ENCODE results near the gene DNHD1.

The DNHD1 gene

DNA sequence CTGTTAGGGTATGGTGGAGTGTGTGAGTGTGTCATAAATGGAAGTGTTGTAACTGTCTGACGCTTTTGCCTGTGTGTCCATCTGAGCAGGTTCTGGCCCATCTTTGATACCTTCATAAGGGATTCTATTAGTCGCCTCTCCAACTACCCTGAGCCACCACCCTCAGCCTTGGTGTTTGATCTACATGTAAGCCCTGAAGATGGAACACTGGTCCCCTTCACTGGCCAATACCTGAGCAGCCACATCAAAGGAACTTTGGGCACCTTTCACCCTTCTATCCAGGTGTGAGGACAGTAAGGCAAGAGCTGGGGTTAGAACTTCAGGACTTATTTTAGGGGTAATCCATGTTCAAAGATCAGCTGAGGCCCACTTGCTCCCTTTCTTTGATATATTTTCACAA lies 51.0 kb downstream of the DNHD1 start:
- Histone ChIP-seq H3K4me3 (ENCODE audit: insufficient read length, low read depth) (no peak overlapping the region), H3K9ac (ENCODE audit: insufficient read length, low read depth) (no peak overlapping the region), H3K9me3 (ENCODE audit: insufficient read depth, low read length) (no peaks in the 10 kb centered on the region), H3K27me3 (ENCODE audit: insufficient read depth, insufficient read length) (no peaks in the 10 kb centered on the region), H3K4me1 (ENCODE audit: insufficient read depth, insufficient read length) (no peaks in the 10 kb centered on the region), H3K36me3 (ENCODE audit: insufficient read depth, insufficient read length, low read length) (peaks cover 27% of the 10 kb centered on the region)
- DNase-seq (ENCODE audit: low read depth, low spot score) = no peak
- no peak for TF ChIP-seq SUZ12 (IDR thresholded peaks at IDR 0.05; ENCODE audit: extremely low read depth, insufficient read depth, insufficient read length)

- TF ChIP-seq SUZ12 (IDR thresholded peaks at IDR 0.05; ENCODE audit: extremely low read depth, insufficient read depth, insufficient read length) (no peak), YY1 (IDR thresholded peaks at IDR 0.05; ENCODE audit: insufficient read depth, insufficient read length) (no peak), ZNF274 (IDR thresholded peaks at IDR 0.05; ENCODE audit: low read depth, low read length) (no peak)
- H3K36me3 ChIP-seq (ENCODE audit: insufficient read depth, insufficient read length, low read length) = peaks cover 27% of the 10 kb centered on the region
- no peaks in the 10 kb centered on the region for H3K27me3 ChIP-seq (ENCODE audit: insufficient read depth, insufficient read length)
- H3K4me1 ChIP-seq (ENCODE audit: insufficient read depth, insufficient read length) = no peaks in the 10 kb centered on the region
- no peaks in the 10 kb centered on the region for H3K9me3 ChIP-seq (ENCODE audit: insufficient read depth, low read length)
- no peak overlapping the region for H3K9ac ChIP-seq (ENCODE audit: insufficient read length, low read depth)
- H3K4me3 ChIP-seq (ENCODE audit: insufficient read length, low read depth) = no peak overlapping the region
- no peak for DNase-seq (ENCODE audit: low read depth, low spot score)
Observed at GRCh38 chr11:6548641-6549040, 51.6 kb downstream of the DNHD1 start.

DNA sequence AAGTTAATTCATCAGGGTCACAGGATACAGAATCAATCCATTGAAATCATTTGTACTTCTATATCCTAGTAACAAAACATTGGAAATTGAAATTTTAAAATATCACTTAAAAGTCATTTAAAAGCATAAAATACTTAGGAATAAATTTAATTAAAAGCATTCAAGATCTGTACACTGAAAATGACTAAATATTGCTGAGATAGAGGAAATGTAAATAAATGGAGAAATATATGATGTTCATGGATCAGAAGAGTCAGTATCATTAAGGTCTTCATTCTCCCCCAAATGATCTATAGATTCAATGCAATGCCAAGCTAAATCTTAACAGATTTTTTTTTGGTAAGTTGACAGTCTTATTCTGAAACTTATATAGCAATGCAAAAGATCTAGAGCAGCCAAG lies 56.6 kb downstream of the DNHD1 start:
- H3K9me3 ChIP-seq (ENCODE audit: insufficient read depth, low read length) = no peaks in the 10 kb centered on the region
- no peak overlapping the region for H3K4me3 ChIP-seq (ENCODE audit: insufficient read length, low read depth)
- H3K4me1 ChIP-seq (ENCODE audit: insufficient read depth, insufficient read length) = no peaks in the 10 kb centered on the region
- H3K27me3 ChIP-seq (ENCODE audit: insufficient read depth, insufficient read length) = no peaks in the 10 kb centered on the region
- no peak for DNase-seq (ENCODE audit: low read depth, low spot score)
- H3K9ac ChIP-seq (ENCODE audit: insufficient read length, low read depth) = no peak overlapping the region
- H3K36me3 ChIP-seq (ENCODE audit: insufficient read depth, insufficient read length, low read length) = peaks cover 3% of the 10 kb centered on the region
- no peak for TF ChIP-seq SUZ12 (IDR thresholded peaks at IDR 0.05; ENCODE audit: extremely low read depth, insufficient read depth, insufficient read length)
- no peak for TF ChIP-seq ZNF274 (IDR thresholded peaks at IDR 0.05; ENCODE audit: low read depth, low read length)
- TF ChIP-seq YY1 (IDR thresholded peaks at IDR 0.05; ENCODE audit: insufficient read depth, insufficient read length) = no peak

GRCh38 chr11:6554828-6555706 lies 58.0 kb downstream of the DNHD1 start:
- H3K9me3 ChIP-seq (ENCODE audit: insufficient read depth, low read length) = no peaks in the 10 kb centered on the region
- no peak overlapping the region for H3K9ac ChIP-seq (ENCODE audit: insufficient read length, low read depth)
- no peaks in the 10 kb centered on the region for H3K27me3 ChIP-seq (ENCODE audit: insufficient read depth, insufficient read length)
- H3K36me3 ChIP-seq (ENCODE audit: insufficient read depth, insufficient read length, low read length) = peaks cover 3% of the 10 kb centered on the region
- no peak overlapping the region for H3K4me3 ChIP-seq (ENCODE audit: insufficient read length, low read depth)
- TF ChIP-seq ZNF274 (IDR thresholded peaks at IDR 0.05; ENCODE audit: low read depth, low read length) (no peak), SUZ12 (IDR thresholded peaks at IDR 0.05; ENCODE audit: extremely low read depth, insufficient read depth, insufficient read length) (no peak), YY1 (IDR thresholded peaks at IDR 0.05; ENCODE audit: insufficient read depth, insufficient read length) (no peak)
- no peak for DNase-seq (ENCODE audit: low read depth, low spot score)
- no peaks in the 10 kb centered on the region for H3K4me1 ChIP-seq (ENCODE audit: insufficient read depth, insufficient read length)

DNA sequence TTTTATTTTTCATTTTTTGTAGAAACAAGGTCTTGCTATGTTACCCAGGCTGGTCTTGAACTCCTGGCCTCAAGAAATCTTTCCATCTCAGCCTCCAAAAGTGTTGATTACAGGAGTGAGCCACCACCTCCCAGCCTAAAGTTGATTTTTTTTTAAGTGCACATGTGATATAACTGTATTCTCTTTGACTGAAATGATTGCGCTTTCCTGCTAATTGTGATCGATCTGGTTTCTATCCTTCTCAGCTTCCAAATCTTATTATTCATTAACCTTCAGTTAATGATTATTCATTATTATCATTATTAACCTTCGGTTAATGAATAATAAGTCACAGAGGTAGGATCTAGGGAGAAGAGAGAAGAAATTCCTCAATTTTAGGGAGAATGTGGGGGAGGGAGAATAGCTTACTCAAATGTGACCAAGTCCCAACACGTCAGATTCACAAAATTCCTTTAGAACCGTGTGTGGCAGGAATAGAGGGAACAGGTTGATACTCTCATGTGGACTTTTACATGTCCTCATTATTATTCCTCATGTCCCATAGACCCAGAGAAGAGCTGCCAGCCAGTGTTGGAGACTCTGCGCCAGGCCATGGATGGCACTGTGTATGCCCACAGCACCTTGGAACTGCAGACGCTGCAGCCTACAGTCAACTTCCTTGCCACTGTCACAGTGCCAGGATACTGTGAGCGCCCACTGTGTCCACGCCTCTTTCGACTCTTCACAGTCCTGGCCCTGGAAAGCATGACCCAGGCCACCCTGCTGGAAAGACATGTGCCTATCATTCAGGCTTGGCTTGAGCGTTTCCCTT lies 59.3 kb downstream of the DNHD1 start:
- TF ChIP-seq SUZ12 (IDR thresholded peaks at IDR 0.05; ENCODE audit: extremely low read depth, insufficient read depth, insufficient read length) (no peak), YY1 (IDR thresholded peaks at IDR 0.05; ENCODE audit: insufficient read depth, insufficient read length) (no peak), ZNF274 (IDR thresholded peaks at IDR 0.05; ENCODE audit: low read depth, low read length) (no peak)
- Histone ChIP-seq H3K9me3 (ENCODE audit: insufficient read depth, low read length) (no peaks in the 10 kb centered on the region), H3K4me1 (ENCODE audit: insufficient read depth, insufficient read length) (no peaks in the 10 kb centered on the region), H3K27me3 (ENCODE audit: insufficient read depth, insufficient read length) (no peaks in the 10 kb centered on the region), H3K4me3 (ENCODE audit: insufficient read length, low read depth) (no peak overlapping the region), H3K36me3 (ENCODE audit: insufficient read depth, insufficient read length, low read length) (peaks cover 3% of the 10 kb centered on the region), H3K9ac (ENCODE audit: insufficient read length, low read depth) (no peak overlapping the region)
- DNase-seq (ENCODE audit: low read depth, low spot score) = no peak

DNA sequence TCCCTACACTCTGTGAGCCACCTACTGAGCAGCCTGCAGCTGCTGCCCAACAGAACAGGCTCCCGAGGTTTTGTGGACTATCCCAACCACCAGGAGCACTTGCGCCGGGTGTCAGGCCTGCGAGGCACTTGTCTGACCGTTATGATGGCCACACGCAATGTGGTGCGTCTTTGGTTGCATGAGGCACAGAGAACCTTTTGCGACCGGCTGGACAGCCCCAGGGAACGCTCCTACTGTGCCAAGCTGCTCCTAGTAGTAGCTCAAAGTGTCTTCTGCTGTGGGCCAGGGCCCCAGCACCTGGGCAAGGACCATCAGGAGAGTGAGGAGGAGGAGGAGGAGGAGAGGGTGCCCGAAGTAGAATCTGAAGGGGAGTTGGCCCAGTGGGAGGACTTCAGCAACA lies 60.0 kb downstream of the DNHD1 start:
- peaks cover 3% of the 10 kb centered on the region for H3K36me3 ChIP-seq (ENCODE audit: insufficient read depth, insufficient read length, low read length)
- H3K27me3 ChIP-seq (ENCODE audit: insufficient read depth, insufficient read length) = no peaks in the 10 kb centered on the region
- DNase-seq (ENCODE audit: low read depth, low spot score) = no peak
- H3K4me3 ChIP-seq (ENCODE audit: insufficient read length, low read depth) = no peak overlapping the region
- H3K9ac ChIP-seq (ENCODE audit: insufficient read length, low read depth) = no peak overlapping the region
- no peak for TF ChIP-seq SUZ12 (IDR thresholded peaks at IDR 0.05; ENCODE audit: extremely low read depth, insufficient read depth, insufficient read length)
- TF ChIP-seq ZNF274 (IDR thresholded peaks at IDR 0.05; ENCODE audit: low read depth, low read length) = no peak
- no peak for TF ChIP-seq YY1 (IDR thresholded peaks at IDR 0.05; ENCODE audit: insufficient read depth, insufficient read length)
- H3K9me3 ChIP-seq (ENCODE audit: insufficient read depth, low read length) = no peaks in the 10 kb centered on the region
- no peaks in the 10 kb centered on the region for H3K4me1 ChIP-seq (ENCODE audit: insufficient read depth, insufficient read length)

All from NT2/D1 (cell line).